Keratinocyte (primary cell): Measurements from ENCODE around the gene ZNF268. TPM values are rescaled to one million over a fixed set of nuclear protein-coding genes. Genes with fewer than 3 reads are reported as not detected.

ENCODE experiments used
- DNase-seq: peaks from one replicate; pipeline ENCODE4 v3.0.0-alpha.2; 2011; ENCODE audit warnings: low read depth, missing footprints, low spot score
- FAIRE-seq: peaks from 2 replicates; lab custom pipeline; 2011; peaks lifted over from hg19 to GRCh38; lab: Jason Lieb, UNC
- H2AFZ ChIP-seq: 2 replicates; pipeline ENCODE4 v1.6.0; 2012; ENCODE audit warnings: low read length, control low read depth, inconsistent platforms; ENCODE audit not compliant: control insufficient read depth
- H3K27ac ChIP-seq: 2 replicates; pipeline ENCODE4 v1.5.1; 2011; ENCODE audit warnings: low read length; ENCODE audit not compliant: control insufficient read depth, insufficient read depth
- H3K27me3 ChIP-seq: 3 replicates; pipeline ENCODE4 v1.6.0; 2011; ENCODE audit warnings: low read length; ENCODE audit not compliant: control insufficient read depth, insufficient read depth; ENCODE audit errors: extremely low read depth
- H3K36me3 ChIP-seq, 2 experiments: 2 replicates in 1 of 2; 3 replicates in 1 of 2; pipeline ENCODE4 v1.5.1; 2011; ENCODE audit warnings: low read length in 2 of 2, mild to moderate bottlenecking in 1 of 2; ENCODE audit not compliant: control insufficient read depth in 2 of 2, insufficient read depth in 2 of 2; ENCODE audit errors: extremely low read depth in 1 of 2
- H3K4me1 ChIP-seq: 3 replicates; pipeline ENCODE4 v1.5.1; 2011; ENCODE audit warnings: low read length; ENCODE audit not compliant: control insufficient read depth, insufficient read depth; ENCODE audit errors: extremely low read depth
- H3K4me2 ChIP-seq: 3 replicates; pipeline ENCODE4 v1.6.0; 2011; ENCODE audit warnings: low read depth, low read length; ENCODE audit not compliant: control insufficient read depth, insufficient read depth; ENCODE audit errors: extremely low read depth
- H3K4me3 ChIP-seq, 3 experiments: fragments of 200-600 bp in 1 of 3; sonication (generic) in 1 of 3; 2 replicates in 2 of 3; 3 replicates in 1 of 3; pipeline ENCODE4 v1.5.1; 2011 to 2016; ENCODE audit warnings: low read length in 3 of 3, mild to moderate bottlenecking in 3 of 3, control low read depth in 2 of 3, inconsistent platforms in 1 of 3, low read depth in 1 of 3, mixed read lengths in 1 of 3, mixed run types in 1 of 3, moderate library complexity in 1 of 3; ENCODE audit not compliant: control insufficient read depth in 2 of 3, insufficient read depth in 2 of 3; ENCODE audit errors: extremely low read depth in 1 of 3
- H3K79me2 ChIP-seq: 2 replicates; pipeline ENCODE4 v1.6.0; 2012; ENCODE audit warnings: low read length; ENCODE audit not compliant: control insufficient read depth, insufficient read depth
- H3K9ac ChIP-seq: 3 replicates; pipeline ENCODE4 v1.6.0; 2011; ENCODE audit warnings: low read length; ENCODE audit not compliant: control insufficient read depth, insufficient read depth; ENCODE audit errors: extremely low read depth
- H3K9me1 ChIP-seq: 3 replicates; pipeline ENCODE4 v1.6.0; 2011; ENCODE audit warnings: low read length; ENCODE audit not compliant: control insufficient read depth, insufficient read depth; ENCODE audit errors: extremely low read depth
- H3K9me3 ChIP-seq: 2 replicates; pipeline ENCODE4 v1.5.1; 2012; ENCODE audit warnings: low read depth, low read length; ENCODE audit not compliant: control insufficient read depth
- H4K20me1 ChIP-seq: 3 replicates; pipeline ENCODE4 v1.6.0; 2011; ENCODE audit warnings: low read length; ENCODE audit not compliant: control insufficient read depth, insufficient read depth; ENCODE audit errors: extremely low read depth
- CTCF ChIP-seq, 3 experiments: IDR thresholded peaks in 1 of 3; conservative IDR thresholded peaks in 1 of 3; optimal IDR thresholded peaks in 1 of 3; 2 replicates in 2 of 3; 3 replicates in 1 of 3; pipeline versions ENCODE3 to v1.5.1; 2011; ENCODE audit warnings: low read length in 3 of 3, mild to moderate bottlenecking in 3 of 3, moderate library complexity in 2 of 3, control low read depth in 1 of 3, inconsistent platforms in 1 of 3; ENCODE audit not compliant: insufficient read depth in 2 of 3; ENCODE audit errors: extremely low read depth in 1 of 3
- EZH2 ChIP-seq: IDR thresholded peaks from one replicate; pipeline ENCODE4 v1.6.1; 2012; ENCODE audit warnings: inconsistent platforms, mild to moderate bottlenecking, low read length, moderate library complexity
- dilution Hi-C: fragments of 300-500 bp; cut with MboI; formaldehyde crosslinking; loops from one replicate; pipeline ENCODE4 v1.7.0; 2020; ENCODE audit warnings: low sequenced_read_pairs; ENCODE audit not compliant: extremely low pct_ligation_motif_present
- polyA plus RNA-seq, 5 experiments: library from polyadenylated mRNA; depleted of rRNA in 3 of 5; stranded (reverse) in 3 of 5; stranded (forward) in 1 of 5; unstranded in 1 of 5; fragments of >200 nt; gene quantifications; 1 replicate in 1 of 5; 2 replicates in 3 of 5; 3 replicates in 1 of 5; pipeline versions ENCODE4 v1.2.1 to v1.2.3, GENCODE V29; 2011 to 2012; ENCODE audit warnings: missing spikeins in 2 of 5, low read depth in 1 of 5, low replicate concordance in 1 of 5

ZNF268 gene
- polyA plus RNA-seq, 1 donor (not counting 4 experiments of a cell fraction or from before 2014, with no cell fraction given) = 9.4 TPM

GRCh38 chr12:133145981-133146380, 35.3 kb upstream of the ZNF268 start:
- TF ChIP-seq CTCF (optimal IDR thresholded peaks at IDR 0.05 in 1 of 3, IDR thresholded peaks at IDR 0.05 in 1 of 3, conservative IDR thresholded peaks at IDR 0.05 in 1 of 3; ENCODE audit: extremely low read depth in 1 of 3, insufficient read depth in 2 of 3, low read length in 3 of 3) (no peak), EZH2 (no peak)
- FAIRE-seq = no peak
- H3K36me3 ChIP-seq = peaks cover 0 to 9% of the 10 kb centered on the region in 2 experiments
- H3K4me1 ChIP-seq = no peaks in the 10 kb centered on the region
- no peaks in the 10 kb centered on the region for H4K20me1 ChIP-seq
- no peak for DNase-seq
- H3K79me2 ChIP-seq = no peaks in the 10 kb centered on the region
- H3K9me1 ChIP-seq = no peaks in the 10 kb centered on the region
- no peak overlapping the region for H3K9ac ChIP-seq
- dilution Hi-C loops = no loop called here
- no peaks in the 10 kb centered on the region for H3K27me3 ChIP-seq
- H3K4me3 ChIP-seq = no peak overlapping the region
- no peak overlapping the region for H3K27ac ChIP-seq
- H3K9me3 ChIP-seq = peaks cover 4% of the 10 kb centered on the region
- no peak overlapping the region for H2AFZ ChIP-seq
- H3K4me2 ChIP-seq = no peak overlapping the region

GRCh38 chr12:133156125-133156690, 25.1 kb upstream of the ZNF268 start:
- Histone ChIP-seq H3K4me3 (no peak overlapping the region), H3K9me3 (peaks cover 22% of the 10 kb centered on the region)

More at GRCh38 chr12:133156125-133156690, 25.1 kb upstream of the ZNF268 start:
- DNase-seq (no peak), FAIRE-seq (no peak)
- Histone ChIP-seq H3K27me3 (no peaks in the 10 kb centered on the region), H4K20me1 (no peaks in the 10 kb centered on the region), H3K4me2 (no peak overlapping the region), H3K36me3 (peaks cover 0 to 13% of the 10 kb centered on the region in 2 experiments), H2AFZ (no peak overlapping the region), H3K27ac (no peak overlapping the region), H3K79me2 (no peaks in the 10 kb centered on the region), H3K4me1 (no peaks in the 10 kb centered on the region), H3K9ac (no peak overlapping the region), H3K9me1 (no peaks in the 10 kb centered on the region)
- TF ChIP-seq EZH2 (no peak), CTCF (optimal IDR thresholded peaks at IDR 0.05 in 1 of 3, IDR thresholded peaks at IDR 0.05 in 1 of 3, conservative IDR thresholded peaks at IDR 0.05 in 1 of 3; ENCODE audit: extremely low read depth in 1 of 3, insufficient read depth in 2 of 3, low read length in 3 of 3) (no peak)
- dilution Hi-C loops = no loop called here
